HCT116 (cell line): ENCODE data around the gene ALPL. TPM values are rescaled to one million over a fixed set of nuclear protein-coding genes. Genes with fewer than 3 reads are reported as not detected.

Experiments
- CEBPB ChIP-seq: IDR thresholded peaks from 2 replicates; pipeline ENCODE4 v1.6.1; 2012; ENCODE audit warnings: low read depth
- CTCF ChIP-seq, 3 experiments: fragments of 200-600 bp in 1 of 3; sonication (generic) in 1 of 3; IDR thresholded peaks in 2 of 3; conservative IDR thresholded peaks in 1 of 3; 2 replicates each; pipeline ENCODE4 v1.5.1; 2012 to 2017; ENCODE audit warnings: low read depth in 2 of 3, low read length in 2 of 3, antibody characterized with exemption in 1 of 3, borderline replicate concordance in 1 of 3, control low read depth in 1 of 3, mild to moderate bottlenecking in 1 of 3, mixed read lengths in 1 of 3, mixed run types in 1 of 3, moderate library complexity in 1 of 3; ENCODE audit not compliant: insufficient read depth in 1 of 3
- FOSL1 ChIP-seq: IDR thresholded peaks from 2 replicates; pipeline ENCODE4 v1.6.1; 2012; ENCODE audit warnings: low read depth
- TCF7L2 ChIP-seq: IDR thresholded peaks from 2 replicates; pipeline ENCODE4 v1.7.0; 2011; ENCODE audit warnings: borderline replicate concordance, inconsistent platforms; ENCODE audit not compliant: insufficient read depth, insufficient read length; ENCODE audit errors: extremely low read depth
- ZBTB33 ChIP-seq: IDR thresholded peaks from 2 replicates; pipeline ENCODE4 v1.6.1; 2011; ENCODE audit warnings: mild to moderate bottlenecking, low read length, moderate library complexity; ENCODE audit not compliant: insufficient replicate concordance; ENCODE audit errors: extremely low read depth
- total RNA-seq: library from RNA; stranded (reverse); gene quantifications from one replicate; pipeline ENCODE4 v1.2.1, GENCODE V29; 2021; ENCODE audit not compliant: unreplicated experiment
- TF ChIP-seq, protein P1 (sequence below): IDR thresholded peaks from 2 replicates; pipeline ENCODE4 v1.6.1; 2012; ENCODE audit warnings: low read depth

ALPL gene
- total RNA-seq, 1 experiment from 2014 or later: 0.61 TPM

GRCh38 chr1:21574466-21575151, 65.4 kb downstream of the ALPL start (continued):
- TF ChIP-seq FOSL1: no peak
- TF ChIP-seq CEBPB: no peak
- TF ChIP-seq TCF7L2: no peak
- TF ChIP-seq, protein P1, sequence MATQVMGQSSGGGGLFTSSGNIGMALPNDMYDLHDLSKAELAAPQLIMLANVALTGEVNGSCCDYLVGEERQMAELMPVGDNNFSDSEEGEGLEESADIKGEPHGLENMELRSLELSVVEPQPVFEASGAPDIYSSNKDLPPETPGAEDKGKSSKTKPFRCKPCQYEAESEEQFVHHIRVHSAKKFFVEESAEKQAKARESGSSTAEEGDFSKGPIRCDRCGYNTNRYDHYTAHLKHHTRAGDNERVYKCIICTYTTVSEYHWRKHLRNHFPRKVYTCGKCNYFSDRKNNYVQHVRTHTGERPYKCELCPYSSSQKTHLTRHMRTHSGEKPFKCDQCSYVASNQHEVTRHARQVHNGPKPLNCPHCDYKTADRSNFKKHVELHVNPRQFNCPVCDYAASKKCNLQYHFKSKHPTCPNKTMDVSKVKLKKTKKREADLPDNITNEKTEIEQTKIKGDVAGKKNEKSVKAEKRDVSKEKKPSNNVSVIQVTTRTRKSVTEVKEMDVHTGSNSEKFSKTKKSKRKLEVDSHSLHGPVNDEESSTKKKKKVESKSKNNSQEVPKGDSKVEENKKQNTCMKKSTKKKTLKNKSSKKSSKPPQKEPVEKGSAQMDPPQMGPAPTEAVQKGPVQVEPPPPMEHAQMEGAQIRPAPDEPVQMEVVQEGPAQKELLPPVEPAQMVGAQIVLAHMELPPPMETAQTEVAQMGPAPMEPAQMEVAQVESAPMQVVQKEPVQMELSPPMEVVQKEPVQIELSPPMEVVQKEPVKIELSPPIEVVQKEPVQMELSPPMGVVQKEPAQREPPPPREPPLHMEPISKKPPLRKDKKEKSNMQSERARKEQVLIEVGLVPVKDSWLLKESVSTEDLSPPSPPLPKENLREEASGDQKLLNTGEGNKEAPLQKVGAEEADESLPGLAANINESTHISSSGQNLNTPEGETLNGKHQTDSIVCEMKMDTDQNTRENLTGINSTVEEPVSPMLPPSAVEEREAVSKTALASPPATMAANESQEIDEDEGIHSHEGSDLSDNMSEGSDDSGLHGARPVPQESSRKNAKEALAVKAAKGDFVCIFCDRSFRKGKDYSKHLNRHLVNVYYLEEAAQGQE: no peak
- TF ChIP-seq ZBTB33: no peak
- TF ChIP-seq CTCF (IDR thresholded peaks at IDR 0.05 in 2 of 3, conservative IDR thresholded peaks at IDR 0.05 in 1 of 3; ENCODE audit: borderline replicate concordance in 1 of 3, insufficient read depth in 1 of 3, low read depth in 2 of 3, low read length in 2 of 3): no peak
- TF ChIP-seq, all 23 proteins: peak for 4
